ENCODE data around the gene TOMM7. TPM values are rescaled to one million over a fixed set of nuclear protein-coding genes. Genes with fewer than 3 reads are reported as not detected.

The TOMM7 gene
- total and polyA plus RNA-seq, 10 donors: 85.4 to 524 (median 300) TPM

DNA sequence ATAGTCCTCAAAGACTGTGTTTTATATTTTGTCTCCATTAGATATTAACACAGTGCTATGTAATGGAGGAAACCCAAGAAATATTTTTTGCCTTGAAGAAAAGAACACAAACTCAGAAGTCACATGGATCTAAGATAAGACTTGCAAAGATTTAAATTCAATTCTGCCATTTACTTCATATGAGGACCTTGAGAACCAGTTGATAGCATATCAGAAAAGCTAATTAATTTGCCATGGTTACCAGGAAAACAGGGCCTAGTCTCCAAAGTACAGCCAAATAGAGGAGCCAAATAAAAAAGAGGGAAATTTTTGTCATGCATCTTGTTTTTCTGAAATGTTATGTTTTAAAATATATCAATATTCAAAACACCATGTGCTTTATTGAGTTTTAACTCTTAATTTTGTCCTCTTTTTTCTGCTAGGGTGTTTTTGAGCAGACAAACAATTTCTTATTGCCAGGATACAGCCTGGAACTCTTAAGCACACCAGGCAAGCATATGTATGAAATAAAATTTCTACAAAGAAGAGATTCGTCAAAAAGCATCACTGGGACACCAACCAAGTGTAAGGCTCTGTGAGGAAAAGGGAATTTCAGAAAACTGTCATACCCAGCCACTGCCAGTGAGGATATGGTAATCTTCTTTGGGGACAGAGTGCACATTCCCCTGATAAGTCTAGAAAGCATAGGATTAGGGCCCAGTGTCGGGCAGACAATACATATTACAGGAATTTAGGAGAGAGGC lies 10.6 kb upstream of the TOMM7 start:
- Histone ChIP-seq H3K27me3 (replicated peaks in 1 of 7) (no peaks in the 10 kb centered on the region), H3K36me3 (no peaks in the 10 kb centered on the region), H3K9me3 (no peaks in the 10 kb centered on the region), H3K4me3 (no peak overlapping the region), H3K4me1 (peaks cover 0 to 17% (median 9%) of the 10 kb centered on the region in 6 donors), H3K27ac (peak overlapping the region in 5 of 8 donors; percentile 9 to 47 (median 44))
- TF ChIP-seq POLR2A (IDR thresholded peaks at IDR 0.05) (no peak), POLR2AphosphoS5 (IDR thresholded peaks at IDR 0.05) (no peak)
- TF ChIP-seq, protein P1, sequence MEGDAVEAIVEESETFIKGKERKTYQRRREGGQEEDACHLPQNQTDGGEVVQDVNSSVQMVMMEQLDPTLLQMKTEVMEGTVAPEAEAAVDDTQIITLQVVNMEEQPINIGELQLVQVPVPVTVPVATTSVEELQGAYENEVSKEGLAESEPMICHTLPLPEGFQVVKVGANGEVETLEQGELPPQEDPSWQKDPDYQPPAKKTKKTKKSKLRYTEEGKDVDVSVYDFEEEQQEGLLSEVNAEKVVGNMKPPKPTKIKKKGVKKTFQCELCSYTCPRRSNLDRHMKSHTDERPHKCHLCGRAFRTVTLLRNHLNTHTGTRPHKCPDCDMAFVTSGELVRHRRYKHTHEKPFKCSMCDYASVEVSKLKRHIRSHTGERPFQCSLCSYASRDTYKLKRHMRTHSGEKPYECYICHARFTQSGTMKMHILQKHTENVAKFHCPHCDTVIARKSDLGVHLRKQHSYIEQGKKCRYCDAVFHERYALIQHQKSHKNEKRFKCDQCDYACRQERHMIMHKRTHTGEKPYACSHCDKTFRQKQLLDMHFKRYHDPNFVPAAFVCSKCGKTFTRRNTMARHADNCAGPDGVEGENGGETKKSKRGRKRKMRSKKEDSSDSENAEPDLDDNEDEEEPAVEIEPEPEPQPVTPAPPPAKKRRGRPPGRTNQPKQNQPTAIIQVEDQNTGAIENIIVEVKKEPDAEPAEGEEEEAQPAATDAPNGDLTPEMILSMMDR (IDR thresholded peaks at IDR 0.05 in 8 of 11, conservative IDR thresholded peaks at IDR 0.05 in 3 of 11): no peak
- WGBS, 5 donors: 72 to 85% (median 74%) methylated on average over 2 of the region's 2 CpGs
- intact Hi-C loops (cut with DNase I; ENCODE audit: low total_unique reads): no loop called here
- DNase-seq: no peak

GRCh38 chr7:22832401-22832800 lies 9.8 kb upstream of the TOMM7 start:
- intact Hi-C loops (cut with DNase I; ENCODE audit: low total_unique reads): no loop called here
- no peak overlapping the region for H3K27ac ChIP-seq
- H3K27me3 ChIP-seq (replicated peaks in 1 of 7): no peaks in the 10 kb centered on the region
- no peak overlapping the region for H3K4me3 ChIP-seq
- TF ChIP-seq POLR2A (IDR thresholded peaks at IDR 0.05) (no peak), POLR2AphosphoS5 (IDR thresholded peaks at IDR 0.05) (no peak)
- TF ChIP-seq, protein P1 (IDR thresholded peaks at IDR 0.05 in 8 of 11, conservative IDR thresholded peaks at IDR 0.05 in 3 of 11): no peak
- H3K9me3 ChIP-seq: no peaks in the 10 kb centered on the region
- H3K36me3 ChIP-seq: no peaks in the 10 kb centered on the region
- WGBS, 5 donors: 93 to 96% (median 94%) methylated on average over 3 of the region's 3 CpGs
- no peak for DNase-seq
- H3K4me1 ChIP-seq: peaks cover 0 to 17% (median 9%) of the 10 kb centered on the region in 6 donors

DNA sequence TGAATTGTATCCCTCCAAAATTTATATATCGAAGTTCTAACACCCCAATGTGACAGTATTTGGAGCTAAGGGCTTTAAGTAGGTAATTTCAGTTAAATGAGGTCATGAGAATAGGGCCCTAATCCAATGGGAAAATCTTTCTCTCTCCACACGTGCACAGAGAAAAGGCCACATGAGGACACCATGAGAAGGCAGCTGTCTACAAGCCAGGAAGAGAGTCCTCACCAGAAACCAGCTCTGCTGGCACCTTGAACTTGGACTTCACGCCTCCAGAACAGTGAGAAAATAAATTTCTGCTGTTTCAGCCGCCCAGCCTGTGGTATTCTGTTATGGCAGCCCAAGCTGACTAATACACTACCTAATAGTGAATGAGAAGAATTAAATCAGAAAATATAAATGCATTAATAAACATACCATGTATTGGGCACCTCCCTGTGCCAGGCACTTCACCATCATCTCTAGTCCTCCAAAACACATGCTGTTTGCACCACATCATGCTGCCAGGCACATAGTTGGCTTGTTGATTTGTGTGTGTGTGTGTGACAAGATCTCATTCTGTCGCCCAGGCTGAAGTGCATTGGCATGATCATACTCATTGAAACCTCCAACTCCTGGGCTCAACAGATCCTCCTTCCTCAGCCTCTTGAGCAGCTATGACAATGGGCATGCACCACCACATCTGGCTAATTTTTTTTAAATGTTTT lies 9.1 kb upstream of the TOMM7 start:
- Histone ChIP-seq H3K9me3 (no peaks in the 10 kb centered on the region), H3K27me3 (replicated peaks in 1 of 7) (peaks cover 0 to 5% (median 0%) of the 10 kb centered on the region in 7 donors), H3K4me3 (no peak overlapping the region), H3K36me3 (no peaks in the 10 kb centered on the region), H3K27ac (no peak overlapping the region), H3K4me1 (peaks cover 0 to 17% (median 9%) of the 10 kb centered on the region in 6 donors)
- 84 to 92% (median 85%) methylated on average over 5 of the region's 5 CpGs for WGBS, 5 donors
- TF ChIP-seq POLR2A (IDR thresholded peaks at IDR 0.05): no peak
- TF ChIP-seq, protein P1 (IDR thresholded peaks at IDR 0.05 in 8 of 11, conservative IDR thresholded peaks at IDR 0.05 in 3 of 11): no peak
- intact Hi-C loops (cut with DNase I; ENCODE audit: low total_unique reads): no loop called here
- DNase-seq: no peak

DNA sequence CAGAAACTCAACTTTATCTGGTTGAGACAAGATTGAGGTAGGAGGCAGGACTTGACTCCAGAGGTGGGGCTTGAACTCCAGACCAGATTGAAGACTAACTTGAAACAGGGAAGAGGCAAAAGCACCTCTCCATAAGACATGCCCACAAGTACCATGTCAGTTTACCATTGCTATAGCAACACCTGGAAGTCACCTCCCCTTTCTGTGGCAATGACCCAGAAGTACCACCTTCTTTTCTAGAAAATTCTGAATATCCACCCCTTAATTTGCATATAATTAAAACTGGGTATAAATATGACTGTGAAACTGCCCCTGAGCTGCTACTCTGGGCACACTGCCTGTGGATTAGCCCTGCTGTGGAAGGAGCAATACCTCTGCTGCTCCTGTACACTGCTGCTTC lies 4.9 kb upstream of the TOMM7 start:
- no peak for TF ChIP-seq POLR2A (IDR thresholded peaks at IDR 0.05)
- TF ChIP-seq, protein P1 (IDR thresholded peaks at IDR 0.05 in 8 of 11, conservative IDR thresholded peaks at IDR 0.05 in 3 of 11): no peak
- TF ChIP-seq POLR2AphosphoS5 (IDR thresholded peaks at IDR 0.05): no peak
- DNase-seq: no peak
- Histone ChIP-seq H3K4me1 (peaks cover 0 to 8% (median 5%) of the 10 kb centered on the region in 6 donors), H3K9me3 (no peaks in the 10 kb centered on the region), H3K36me3 (no peaks in the 10 kb centered on the region), H3K27ac (no peak overlapping the region), H3K4me3 (no peak overlapping the region), H3K27me3 (replicated peaks in 1 of 7) (peaks cover 0 to 13% (median 0%) of the 10 kb centered on the region in 7 donors)
- intact Hi-C loops (cut with DNase I; ENCODE audit: low total_unique reads): no loop called here

Data from spleen (tissue), 11 donors.